ENCODE data around the gene RPL15. TPM values are rescaled to one million over a fixed set of nuclear protein-coding genes. Genes with fewer than 3 reads are reported as not detected.

RPL15 gene
- total RNA-seq, 1 experiment from 2014 or later: 864 TPM

GRCh38 chr3:23968463-23969184 is 51.7 kb downstream of the RPL15 start:
- in situ Hi-C loops (cut with HindIII; ENCODE audit: low pct_unique_long_range_greater_than_20kb, low sequenced_read_pairs) (no loop called here), intact Hi-C loops (cut with micrococcal nuclease; ENCODE audit: unreplicated experiment) (no loop called here)
- TF ChIP-seq, protein P1, sequence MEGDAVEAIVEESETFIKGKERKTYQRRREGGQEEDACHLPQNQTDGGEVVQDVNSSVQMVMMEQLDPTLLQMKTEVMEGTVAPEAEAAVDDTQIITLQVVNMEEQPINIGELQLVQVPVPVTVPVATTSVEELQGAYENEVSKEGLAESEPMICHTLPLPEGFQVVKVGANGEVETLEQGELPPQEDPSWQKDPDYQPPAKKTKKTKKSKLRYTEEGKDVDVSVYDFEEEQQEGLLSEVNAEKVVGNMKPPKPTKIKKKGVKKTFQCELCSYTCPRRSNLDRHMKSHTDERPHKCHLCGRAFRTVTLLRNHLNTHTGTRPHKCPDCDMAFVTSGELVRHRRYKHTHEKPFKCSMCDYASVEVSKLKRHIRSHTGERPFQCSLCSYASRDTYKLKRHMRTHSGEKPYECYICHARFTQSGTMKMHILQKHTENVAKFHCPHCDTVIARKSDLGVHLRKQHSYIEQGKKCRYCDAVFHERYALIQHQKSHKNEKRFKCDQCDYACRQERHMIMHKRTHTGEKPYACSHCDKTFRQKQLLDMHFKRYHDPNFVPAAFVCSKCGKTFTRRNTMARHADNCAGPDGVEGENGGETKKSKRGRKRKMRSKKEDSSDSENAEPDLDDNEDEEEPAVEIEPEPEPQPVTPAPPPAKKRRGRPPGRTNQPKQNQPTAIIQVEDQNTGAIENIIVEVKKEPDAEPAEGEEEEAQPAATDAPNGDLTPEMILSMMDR (IDR thresholded peaks at IDR 0.05): no peak
- TF ChIP-seq SIN3A (IDR thresholded peaks at IDR 0.05; ENCODE audit: borderline replicate concordance, insufficient read depth, low read depth, low read length) (no peak), POLR2AphosphoS5 (IDR thresholded peaks at IDR 0.05; ENCODE audit: low read depth, low read length) (no peak), TCF7L2 (IDR thresholded peaks at IDR 0.05; ENCODE audit: low read depth, low read length) (no peak)
- TF ChIP-seq, protein P2, sequence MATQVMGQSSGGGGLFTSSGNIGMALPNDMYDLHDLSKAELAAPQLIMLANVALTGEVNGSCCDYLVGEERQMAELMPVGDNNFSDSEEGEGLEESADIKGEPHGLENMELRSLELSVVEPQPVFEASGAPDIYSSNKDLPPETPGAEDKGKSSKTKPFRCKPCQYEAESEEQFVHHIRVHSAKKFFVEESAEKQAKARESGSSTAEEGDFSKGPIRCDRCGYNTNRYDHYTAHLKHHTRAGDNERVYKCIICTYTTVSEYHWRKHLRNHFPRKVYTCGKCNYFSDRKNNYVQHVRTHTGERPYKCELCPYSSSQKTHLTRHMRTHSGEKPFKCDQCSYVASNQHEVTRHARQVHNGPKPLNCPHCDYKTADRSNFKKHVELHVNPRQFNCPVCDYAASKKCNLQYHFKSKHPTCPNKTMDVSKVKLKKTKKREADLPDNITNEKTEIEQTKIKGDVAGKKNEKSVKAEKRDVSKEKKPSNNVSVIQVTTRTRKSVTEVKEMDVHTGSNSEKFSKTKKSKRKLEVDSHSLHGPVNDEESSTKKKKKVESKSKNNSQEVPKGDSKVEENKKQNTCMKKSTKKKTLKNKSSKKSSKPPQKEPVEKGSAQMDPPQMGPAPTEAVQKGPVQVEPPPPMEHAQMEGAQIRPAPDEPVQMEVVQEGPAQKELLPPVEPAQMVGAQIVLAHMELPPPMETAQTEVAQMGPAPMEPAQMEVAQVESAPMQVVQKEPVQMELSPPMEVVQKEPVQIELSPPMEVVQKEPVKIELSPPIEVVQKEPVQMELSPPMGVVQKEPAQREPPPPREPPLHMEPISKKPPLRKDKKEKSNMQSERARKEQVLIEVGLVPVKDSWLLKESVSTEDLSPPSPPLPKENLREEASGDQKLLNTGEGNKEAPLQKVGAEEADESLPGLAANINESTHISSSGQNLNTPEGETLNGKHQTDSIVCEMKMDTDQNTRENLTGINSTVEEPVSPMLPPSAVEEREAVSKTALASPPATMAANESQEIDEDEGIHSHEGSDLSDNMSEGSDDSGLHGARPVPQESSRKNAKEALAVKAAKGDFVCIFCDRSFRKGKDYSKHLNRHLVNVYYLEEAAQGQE (IDR thresholded peaks at IDR 0.05; ENCODE audit: insufficient read depth in 1 of 2, low read depth in 2 of 2, low read length in 1 of 2): no peak
- Histone ChIP-seq H3K27me3 (ENCODE audit: control insufficient read depth, insufficient read depth, low read length) (no peaks in the 10 kb centered on the region), H3K27ac (ENCODE audit: low read length) (no peak overlapping the region), H3K9me3 (ENCODE audit: control insufficient read depth, insufficient read depth, low read depth, low read length) (no peaks in the 10 kb centered on the region), H3K36me3 (ENCODE audit: control insufficient read depth, insufficient read depth, low read length) (no peaks in the 10 kb centered on the region), H3K4me1 (ENCODE audit: control insufficient read depth, insufficient read depth, low read length) (no peaks in the 10 kb centered on the region), H3K4me3 (ENCODE audit: low read depth in 2 of 2, low read length in 2 of 2) (no peak overlapping the region)
- ATAC-seq (no peak), DNase-seq (ENCODE audit: low read depth, low spot score) (peak; percentile 39)
- no TSS peak for BruUV-seq (replicated peaks)
- ChIA-PET POLR2A (no interaction called here), CTCF (no interaction called here)

DNA sequence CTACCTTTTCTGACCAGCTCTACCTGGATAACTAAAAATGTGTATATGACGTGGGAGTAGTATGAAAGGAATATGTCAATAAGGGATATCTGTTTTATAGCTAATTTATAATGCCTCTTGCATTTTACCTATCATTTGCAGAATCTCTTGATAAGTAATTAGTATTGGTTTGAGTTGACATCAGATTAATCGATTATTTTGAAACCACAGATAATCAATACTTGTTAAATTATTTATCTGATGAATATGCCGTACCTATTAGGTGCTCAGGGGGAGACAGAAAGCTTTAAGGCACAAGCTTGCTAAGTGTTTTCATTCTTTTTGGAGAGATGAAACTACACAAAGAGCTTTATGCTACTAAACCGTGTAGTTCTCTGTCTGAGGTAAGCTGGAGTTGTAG is 52.5 kb downstream of the RPL15 start:
- H3K27me3 ChIP-seq (ENCODE audit: control insufficient read depth, insufficient read depth, low read length): no peaks in the 10 kb centered on the region
- H3K9me3 ChIP-seq (ENCODE audit: control insufficient read depth, insufficient read depth, low read depth, low read length): no peaks in the 10 kb centered on the region
- DNase-seq (ENCODE audit: low read depth, low spot score): no peak
- ATAC-seq: no peak
- intact Hi-C loops (cut with micrococcal nuclease; ENCODE audit: unreplicated experiment): no loop called here
- no peaks in the 10 kb centered on the region for H3K36me3 ChIP-seq (ENCODE audit: control insufficient read depth, insufficient read depth, low read length)
- no peaks in the 10 kb centered on the region for H3K4me1 ChIP-seq (ENCODE audit: control insufficient read depth, insufficient read depth, low read length)
- CTCF ChIA-PET: no interaction called here
- no TSS peak for BruUV-seq (replicated peaks)
- H3K27ac ChIP-seq (ENCODE audit: low read length): no peak overlapping the region
- TF ChIP-seq SIN3A (IDR thresholded peaks at IDR 0.05; ENCODE audit: borderline replicate concordance, insufficient read depth, low read depth, low read length): no peak
- TF ChIP-seq, protein P2 (IDR thresholded peaks at IDR 0.05; ENCODE audit: insufficient read depth in 1 of 2, low read depth in 2 of 2, low read length in 1 of 2): no peak
- in situ Hi-C loops (cut with HindIII; ENCODE audit: low pct_unique_long_range_greater_than_20kb, low sequenced_read_pairs): no loop called here
- POLR2A ChIA-PET: interaction anchor here (0.5 kb wide), 1 partner anchor 73 kb away, joined by 3 read pairs; no protein-coding TSS in a partner anchor
- no peak overlapping the region for H3K4me3 ChIP-seq (ENCODE audit: low read depth in 2 of 2, low read length in 2 of 2)

Other genes with a start within 250 kb of the RPL15 start
- gene UBE2E1, start 111.2 kb upstream of the RPL15 start, total RNA-seq (2021; ENCODE audit: unreplicated experiment): 127 TPM
- 8.9 TPM for gene NKIRAS1, start 142 bp upstream of the RPL15 start, total RNA-seq (2021; ENCODE audit: unreplicated experiment)
- gene NR1D2, start 28.2 kb downstream of the RPL15 start, total RNA-seq (2021; ENCODE audit: unreplicated experiment): 9.5 TPM

Measured in Panc1 (cell line).